H1 (cell line): ENCODE measurements around the gene HACD2. TPM values are rescaled to one million over a fixed set of nuclear protein-coding genes. Genes with fewer than 3 reads are reported as not detected.

Experiments used
- CTCF ChIA-PET: fragments of 300-600 bp; sonication (Branson Sonifier 250); formaldehyde crosslinking; loops from one replicate; lab custom pipeline; 2021; ENCODE audit not compliant: partially characterized antibody; lab: Charles Lee
- POLR2A ChIA-PET: fragments of 300-600 bp; sonication (Branson Sonifier 250); formaldehyde crosslinking; loops from one replicate; lab custom pipeline; 2021; ENCODE audit warnings: inconsistent platforms; ENCODE audit not compliant: partially characterized antibody; lab: Charles Lee
- DNase-seq, 2 experiments: peaks; one replicate each; pipeline versions ENCODE4 v3.0.0 to v3.0.0-alpha.2; 2010 to 2022; ENCODE audit warnings: low spot score in 2 of 2, low read depth in 1 of 2, mixed read lengths in 1 of 2
- FAIRE-seq: peaks from 2 replicates; lab custom pipeline; 2011; peaks lifted over from hg19 to GRCh38; lab: Jason Lieb, UNC
- H2AFZ ChIP-seq: 2 replicates; pipeline ENCODE4 v1.8.1; 2012; ENCODE audit warnings: low read length, inconsistent platforms
- H2AK5ac ChIP-seq: 2 replicates; pipeline ENCODE4 v1.6.1; 2013; ENCODE audit warnings: low read depth, low read length
- H2BK120ac ChIP-seq: replicated peaks from 2 replicates; pipeline ENCODE3; 2013; ENCODE audit warnings: low read depth, low read length, inconsistent platforms
- H2BK12ac ChIP-seq: 2 replicates; pipeline ENCODE4 v1.6.1; 2013; ENCODE audit warnings: low read depth, low read length
- H2BK15ac ChIP-seq: 2 replicates; pipeline ENCODE4 v1.6.1; 2013; ENCODE audit warnings: low read length
- H2BK20ac ChIP-seq: 2 replicates; pipeline ENCODE4 v1.6.1; 2013; ENCODE audit warnings: low read length
- H2BK5ac ChIP-seq: 2 replicates; pipeline ENCODE4 v1.6.1; 2013; ENCODE audit warnings: low read depth, low read length
- H3K14ac ChIP-seq: 2 replicates; pipeline ENCODE4 v1.6.1; 2013; ENCODE audit warnings: inconsistent platforms; ENCODE audit not compliant: insufficient read length
- H3K18ac ChIP-seq: 2 replicates; pipeline ENCODE4 v1.6.1; 2013; ENCODE audit warnings: low read length; ENCODE audit errors: extremely low read depth
- H3K23ac ChIP-seq: 2 replicates; pipeline ENCODE4 v1.6.1; 2013; ENCODE audit warnings: inconsistent platforms; ENCODE audit not compliant: insufficient read length
- H3K23me2 ChIP-seq: 2 replicates; pipeline ENCODE4 v1.6.1; 2013; ENCODE audit warnings: low read depth, low read length
- H3K27ac ChIP-seq: 2 replicates; pipeline ENCODE4 v1.6.1; 2011; ENCODE audit warnings: low read depth, low read length, inconsistent platforms
- H3K27me3 ChIP-seq, 4 experiments: replicated peaks in 1 of 4; 1 replicate in 1 of 4; 2 replicates in 3 of 4; pipeline versions ENCODE4 v1.6.1 to v1.8.1; 2011 to 2013; ENCODE audit warnings: low read length in 3 of 4, mild to moderate bottlenecking in 3 of 4, inconsistent platforms in 2 of 4, mixed read lengths in 2 of 4, moderate library complexity in 1 of 4; ENCODE audit not compliant: control insufficient read depth in 3 of 4, insufficient read depth in 3 of 4; ENCODE audit errors: extremely low read depth in 1 of 4
- H3K36me3 ChIP-seq, 4 experiments: 2 replicates each; pipeline versions ENCODE4 v1.6.1 to v1.8.1; 2011 to 2013; ENCODE audit warnings: mild to moderate bottlenecking in 4 of 4, low read length in 3 of 4, moderate library complexity in 2 of 4, control low read depth in 1 of 4, inconsistent platforms in 1 of 4; ENCODE audit not compliant: insufficient read depth in 4 of 4, control insufficient read depth in 2 of 4
- H3K4ac ChIP-seq: replicated peaks from 2 replicates; pipeline ENCODE3; 2013; ENCODE audit warnings: low read length, low read depth, mixed read lengths, inconsistent platforms; ENCODE audit not compliant: insufficient read length
- H3K4me1 ChIP-seq, 4 experiments: replicated peaks in 1 of 4; 1 replicate in 1 of 4; 2 replicates in 3 of 4; pipeline versions ENCODE4 v1.6.1 to v1.8.1; 2011 to 2013; ENCODE audit warnings: low read length in 3 of 4, inconsistent platforms in 2 of 4, mixed read lengths in 1 of 4; ENCODE audit not compliant: insufficient read depth in 4 of 4, control insufficient read depth in 3 of 4
- H3K4me2 ChIP-seq, 2 experiments: 2 replicates each; pipeline versions ENCODE4 v1.6.1 to v1.8.1; 2011 to 2013; ENCODE audit warnings: low read depth in 2 of 2, low read length in 2 of 2, control low read depth in 1 of 2, inconsistent platforms in 1 of 2, mild to moderate bottlenecking in 1 of 2; ENCODE audit not compliant: insufficient read depth in 1 of 2
- H3K4me3 ChIP-seq, 4 experiments: fragments of 200-600, 300-600 bp in 1 of 4; sonication (generic), shearing (Covaris generic), sonication (Bioruptor Twin) in 1 of 4; 2 replicates each; pipeline versions ENCODE4 v1.5.1 to v1.8.1; 2011 to 2016; ENCODE audit warnings: low read length in 4 of 4, low read depth in 3 of 4, control low read depth in 2 of 4, inconsistent platforms in 2 of 4, mild to moderate bottlenecking in 2 of 4, mixed read lengths in 1 of 4, moderate library complexity in 1 of 4; ENCODE audit not compliant: insufficient read depth in 2 of 4; ENCODE audit errors: extremely low read depth in 1 of 4
- H3K56ac ChIP-seq: replicated peaks from 2 replicates; pipeline ENCODE3; 2013; ENCODE audit warnings: low read depth, mild to moderate bottlenecking, mixed read lengths, low read length, inconsistent platforms; ENCODE audit not compliant: insufficient read length
- H3K79me1 ChIP-seq: 2 replicates; pipeline ENCODE4 v1.6.1; 2013; ENCODE audit warnings: low read depth, low read length, control low read depth
- H3K79me2 ChIP-seq, 2 experiments: 2 replicates each; pipeline versions ENCODE4 v1.6.1 to v1.8.1; 2012 to 2013; ENCODE audit warnings: low read length in 2 of 2, mild to moderate bottlenecking in 2 of 2, inconsistent platforms in 1 of 2; ENCODE audit not compliant: insufficient read depth in 2 of 2, control insufficient read depth in 1 of 2
- H3K9ac ChIP-seq, 4 experiments: replicated peaks in 1 of 4; 1 replicate in 1 of 4; 2 replicates in 3 of 4; pipeline versions ENCODE4 v1.6.1 to v1.8.1; 2011 to 2013; ENCODE audit warnings: low read depth in 3 of 4, low read length in 3 of 4, control low read depth in 2 of 4, mild to moderate bottlenecking in 2 of 4, moderate library complexity in 2 of 4, inconsistent platforms in 1 of 4; ENCODE audit errors: extremely low read depth in 1 of 4
- H3K9me3 ChIP-seq, 2 experiments: 2 replicates each; pipeline versions ENCODE4 v1.6.1 to v1.8.1; 2012 to 2013; ENCODE audit warnings: mild to moderate bottlenecking in 2 of 2, moderate library complexity in 2 of 2, control low read depth in 1 of 2, inconsistent platforms in 1 of 2, low read depth in 1 of 2, low read length in 1 of 2, mixed read lengths in 1 of 2; ENCODE audit not compliant: insufficient read depth in 2 of 2
- H4K20me1 ChIP-seq, 2 experiments: replicated peaks in 1 of 2; 2 replicates each; pipeline versions ENCODE3 to v1.8.1; 2011 to 2013; ENCODE audit warnings: inconsistent platforms in 2 of 2, low read length in 2 of 2, mild to moderate bottlenecking in 1 of 2; ENCODE audit not compliant: insufficient read depth in 2 of 2, control insufficient read depth in 1 of 2
- H4K5ac ChIP-seq: 2 replicates; pipeline ENCODE4 v1.6.1; 2013; ENCODE audit warnings: low read length, low read depth, mixed read lengths, inconsistent platforms; ENCODE audit not compliant: insufficient read length
- H4K8ac ChIP-seq: 2 replicates; pipeline ENCODE4 v1.8.0; 2013; ENCODE audit warnings: mild to moderate bottlenecking, moderate library complexity, low read length, inconsistent platforms; ENCODE audit not compliant: insufficient read depth; ENCODE audit errors: extremely low read depth
- H4K91ac ChIP-seq: replicated peaks from 2 replicates; pipeline ENCODE3; 2013; ENCODE audit warnings: low read length, mixed read lengths, inconsistent platforms; ENCODE audit not compliant: insufficient read length
- ATF2 ChIP-seq: IDR thresholded peaks from 2 replicates; pipeline ENCODE4 v1.6.1; 2012; ENCODE audit warnings: low read length, inconsistent platforms
- CEBPB ChIP-seq: IDR thresholded peaks from 2 replicates; pipeline ENCODE4 v1.6.1; 2012; ENCODE audit warnings: low read depth, low read length
- CREB1 ChIP-seq: IDR thresholded peaks from 2 replicates; pipeline ENCODE4 v1.6.1; 2012; ENCODE audit warnings: inconsistent platforms
- EZH2 ChIP-seq: fragments of 200-600 bp; sonication (generic); IDR thresholded peaks from 2 replicates; pipeline ENCODE4 v1.7.1; 2012; ENCODE audit warnings: low read depth, mild to moderate bottlenecking, moderate library complexity, low read length, inconsistent platforms; ENCODE audit not compliant: severe bottlenecking
- JUN ChIP-seq: IDR thresholded peaks from 2 replicates; pipeline ENCODE4 v1.6.1; 2011; ENCODE audit warnings: low read depth, mild to moderate bottlenecking, improper control_type of control experiment, low read length
- KDM5A ChIP-seq: fragments of 200-600 bp; IDR thresholded peaks from 2 replicates; pipeline ENCODE4 v1.7.1; 2012; ENCODE audit warnings: mild to moderate bottlenecking, low read length, inconsistent platforms, mixed read lengths
- NRF1 ChIP-seq: IDR thresholded peaks from 2 replicates; pipeline ENCODE4 v1.6.1; 2011; ENCODE audit warnings: mild to moderate bottlenecking, low read depth, low read length, improper control_type of control experiment
- RAD21 ChIP-seq, 2 experiments: IDR thresholded peaks in 1 of 2; conservative IDR thresholded peaks in 1 of 2; 2 replicates each; pipeline ENCODE4 v1.6.1; 2011; ENCODE audit warnings: low read depth in 2 of 2, low read length in 2 of 2, improper control_type of control experiment in 1 of 2, inconsistent platforms in 1 of 2, mild to moderate bottlenecking in 1 of 2, moderate library complexity in 1 of 2
- RNF2 ChIP-seq: fragments of 200-900, 300-1000 bp; sonication (generic); IDR thresholded peaks from 2 replicates; pipeline ENCODE4 v1.7.1; 2016; ENCODE audit warnings: borderline replicate concordance, low read depth, mild to moderate bottlenecking, antibody characterized with exemption, low read length; ENCODE audit not compliant: poor library complexity, severe bottlenecking; ENCODE audit errors: missing control alignments
- TCF12 ChIP-seq: IDR thresholded peaks from 2 replicates; pipeline ENCODE4 v1.6.1; 2011; ENCODE audit warnings: low read depth, mild to moderate bottlenecking, low read length
- WGBS, 2 experiments: shearing (Covaris generic) in 1 of 2; methylation state at CpG; one replicate each; pipeline versions ENCODE4 v1.1.6 to v1.1.7; 2013 to 2015; ENCODE audit warnings: low lambda C conversion rate in 2 of 2, mixed read lengths in 2 of 2, inconsistent platforms in 1 of 2, low coverage in 1 of 2, missing lambda C conversion rate in 1 of 2; ENCODE audit not compliant: insufficient replicate concordance in 2 of 2, insufficient coverage in 1 of 2, insufficient read length in 1 of 2; ENCODE audit errors: extremely low coverage in 1 of 2, missing lambda C conversion rate in 1 of 2; 5-methylcytosine and 5-hydroxymethylcytosine counted together
- polyA plus RNA-seq, 7 experiments: library from polyadenylated mRNA; depleted of rRNA in 3 of 7; stranded (reverse) in 5 of 7; unstranded in 2 of 7; fragments of >200 nt in 5 of 7; fragments of 200-250 nt in 2 of 7; gene quantifications; 1 replicate in 5 of 7; 2 replicates in 1 of 7; 4 replicates in 1 of 7; pipeline versions ENCODE4 v1.2.1 to v1.2.3, GENCODE V29; 2011 to 2013; ENCODE audit warnings: missing spikeins in 2 of 7, mixed read lengths in 2 of 7
- total RNA-seq: library from RNA; stranded (reverse); fragmentation: NEBNext Ultra II Directional; extraction: Animal tissue kit (Norgen Biotek cat#: 25700); gene quantifications from 2 replicates; pipeline ENCODE4 v1.2.1, GENCODE V29; 2021
- TF ChIP-seq, protein P1 (sequence below): IDR thresholded peaks from 2 replicates; pipeline ENCODE4 v1.6.1; 2011; ENCODE audit warnings: low read length, improper control_type of control experiment

The HACD2 gene
- total and polyA plus RNA-seq, 2 of the 8 experiments (the other 6 are each of a cell fraction or from before 2014, with no cell fraction given), result 24.9 to 31.2 TPM

DNA sequence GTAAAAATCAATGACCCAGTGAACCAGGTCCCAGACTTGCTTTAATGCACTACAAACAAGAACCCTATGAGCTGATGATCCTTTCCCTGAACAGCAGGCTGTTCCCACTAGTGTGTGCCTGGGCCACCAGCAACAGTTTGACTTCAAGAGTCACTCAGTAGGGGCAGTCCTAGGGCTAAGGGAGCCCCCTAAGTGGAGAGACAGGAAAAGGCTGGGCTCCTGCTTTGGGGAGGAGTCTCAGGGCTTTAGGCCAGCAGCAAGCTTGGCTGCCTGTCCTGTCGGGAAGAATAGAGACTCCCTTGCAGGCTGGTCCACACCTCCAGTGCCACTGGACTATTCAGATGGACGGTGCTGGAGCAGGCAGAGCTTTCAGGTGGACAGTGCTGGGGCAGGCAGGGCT is 106.5 kb downstream of the HACD2 start:
- H2BK12ac ChIP-seq, result no peak overlapping the region
- H2AK5ac ChIP-seq, result no peak overlapping the region
- POLR2A ChIA-PET, result no interaction called here
- no peaks in the 10 kb centered on the region for H3K23me2 ChIP-seq
- H2AFZ ChIP-seq, result no peak overlapping the region
- H3K4me3 ChIP-seq, result no peak overlapping the region
- no peaks in the 10 kb centered on the region for H4K20me1 ChIP-seq
- no peaks in the 10 kb centered on the region for H3K79me2 ChIP-seq
- no peaks in the 10 kb centered on the region; a peak in 1 of 7 replicates for H3K27me3 ChIP-seq
- H3K4me1 ChIP-seq, result no peaks in the 10 kb centered on the region
- no peak overlapping the region for H3K23ac ChIP-seq
- H3K14ac ChIP-seq, result no peak overlapping the region
- no peak overlapping the region for H2BK15ac ChIP-seq
- H4K5ac ChIP-seq, result no peak overlapping the region
- H4K8ac ChIP-seq, result no peak overlapping the region
- FAIRE-seq, result no peak
- WGBS, 2 experiments, result 50% methylated on average over 2 of the region's 2 CpGs; no CpG with 5 or more reads in 1 of the 2 experiments
- H2BK20ac ChIP-seq, result no peak overlapping the region
- CTCF ChIA-PET, result interaction anchor here (0.7 to 3.2 kb wide), 15 partner anchors 9 to 400 kb away, joined by 3 to 18 read pairs (median 3); partner anchors contain the start of gene ADCY5
- no peak overlapping the region for H3K56ac ChIP-seq
- no peak overlapping the region for H4K91ac ChIP-seq
- H3K79me1 ChIP-seq, result no peaks in the 10 kb centered on the region
- H2BK120ac ChIP-seq, result no peak overlapping the region
- H3K9ac ChIP-seq, result no peak overlapping the region
- H3K27ac ChIP-seq, result no peak overlapping the region
- H3K4ac ChIP-seq, result no peak overlapping the region
- no peaks in the 10 kb centered on the region for H3K36me3 ChIP-seq
- H2BK5ac ChIP-seq, result no peak overlapping the region
- no peak overlapping the region for H3K4me2 ChIP-seq
- no peaks in the 10 kb centered on the region for H3K9me3 ChIP-seq
- no peak overlapping the region for H3K18ac ChIP-seq
- no peak for DNase-seq
- TF ChIP-seq ATF2 (no peak), KDM5A (no peak), CEBPB (no peak), NRF1 (no peak), RNF2 (no peak), TCF12 (no peak), CREB1 (no peak), EZH2 (no peak), RAD21 (IDR thresholded peaks at IDR 0.05 in 1 of 2, conservative IDR thresholded peaks at IDR 0.05 in 1 of 2; ENCODE audit: low read depth in 2 of 2, low read length in 2 of 2) (no peak), JUN (no peak)
- TF ChIP-seq, protein P1, sequence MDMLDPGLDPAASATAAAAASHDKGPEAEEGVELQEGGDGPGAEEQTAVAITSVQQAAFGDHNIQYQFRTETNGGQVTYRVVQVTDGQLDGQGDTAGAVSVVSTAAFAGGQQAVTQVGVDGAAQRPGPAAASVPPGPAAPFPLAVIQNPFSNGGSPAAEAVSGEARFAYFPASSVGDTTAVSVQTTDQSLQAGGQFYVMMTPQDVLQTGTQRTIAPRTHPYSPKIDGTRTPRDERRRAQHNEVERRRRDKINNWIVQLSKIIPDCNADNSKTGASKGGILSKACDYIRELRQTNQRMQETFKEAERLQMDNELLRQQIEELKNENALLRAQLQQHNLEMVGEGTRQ, result no peak
